ENCODE data around the gene ABR.
"Not testable (repeated sequence)": the region's sequence is repeated elsewhere in the genome, so short reads cannot be mapped to it uniquely, and the experiment has no call there.

The ABR gene

GRCh38 chr17:1058423-1059130 lies 121.2 kb downstream of the ABR start:
- Histone ChIP-seq H3K36me3 (ENCODE audit: control insufficient read depth, insufficient read depth, low read length) (peaks cover 13% of the 10 kb centered on the region), H3K4me1 (ENCODE audit: control insufficient read depth, insufficient read depth, low read length) (peaks cover 9% of the 10 kb centered on the region), H3K9me3 (ENCODE audit: control insufficient read depth, low read length) (no peaks in the 10 kb centered on the region), H3K9ac (ENCODE audit: low read length) (no peak overlapping the region), H3K27me3 (ENCODE audit: control insufficient read depth, insufficient read depth, low read length) (no peaks in the 10 kb centered on the region), H3K4me3 (ENCODE audit: low read length) (no peak overlapping the region)

- Histone ChIP-seq H3K9ac (ENCODE audit: low read length) (no peak overlapping the region), H3K9me3 (ENCODE audit: control insufficient read depth, low read length) (no peaks in the 10 kb centered on the region), H3K4me1 (ENCODE audit: control insufficient read depth, insufficient read depth, low read length) (peaks cover 9% of the 10 kb centered on the region), H3K4me3 (ENCODE audit: low read length) (no peak overlapping the region), H3K27me3 (ENCODE audit: control insufficient read depth, insufficient read depth, low read length) (no peaks in the 10 kb centered on the region), H3K36me3 (ENCODE audit: control insufficient read depth, insufficient read depth, low read length) (peaks cover 8% of the 10 kb centered on the region)
Observed at GRCh38 chr17:1056761-1057160, 123.0 kb downstream of the ABR start.

GRCh38 chr17:1055751-1056645 lies 123.8 kb downstream of the ABR start:
- H3K27me3 ChIP-seq (ENCODE audit: control insufficient read depth, insufficient read depth, low read length), result no peaks in the 10 kb centered on the region
- peaks cover 8% of the 10 kb centered on the region for H3K36me3 ChIP-seq (ENCODE audit: control insufficient read depth, insufficient read depth, low read length)
- no peaks in the 10 kb centered on the region for H3K9me3 ChIP-seq (ENCODE audit: control insufficient read depth, low read length)
- H3K4me3 ChIP-seq (ENCODE audit: low read length), result no peak overlapping the region
- no peak overlapping the region for H3K9ac ChIP-seq (ENCODE audit: low read length)
- peaks cover 5% of the 10 kb centered on the region for H3K4me1 ChIP-seq (ENCODE audit: control insufficient read depth, insufficient read depth, low read length)

GRCh38 chr17:1055231-1055630 lies 124.5 kb downstream of the ABR start:
- Histone ChIP-seq H3K9ac (ENCODE audit: low read length) (no peak overlapping the region), H3K9me3 (ENCODE audit: control insufficient read depth, low read length) (no peaks in the 10 kb centered on the region), H3K36me3 (ENCODE audit: control insufficient read depth, insufficient read depth, low read length) (peaks cover 8% of the 10 kb centered on the region), H3K4me3 (ENCODE audit: low read length) (no peak overlapping the region), H3K4me1 (ENCODE audit: control insufficient read depth, insufficient read depth, low read length) (no peaks in the 10 kb centered on the region), H3K27me3 (ENCODE audit: control insufficient read depth, insufficient read depth, low read length) (no peaks in the 10 kb centered on the region)

GRCh38 chr17:1054656-1055055 lies 125.1 kb downstream of the ABR start:
- Histone ChIP-seq H3K27me3 (ENCODE audit: control insufficient read depth, insufficient read depth, low read length) (no peaks in the 10 kb centered on the region), H3K4me1 (ENCODE audit: control insufficient read depth, insufficient read depth, low read length) (no peaks in the 10 kb centered on the region), H3K9me3 (ENCODE audit: control insufficient read depth, low read length) (no peaks in the 10 kb centered on the region), H3K4me3 (ENCODE audit: low read length) (no peak overlapping the region), H3K36me3 (ENCODE audit: control insufficient read depth, insufficient read depth, low read length) (peaks cover 8% of the 10 kb centered on the region), H3K9ac (ENCODE audit: low read length) (no peak overlapping the region)

GRCh38 chr17:1053661-1054360 lies 126.0 kb downstream of the ABR start:
- Histone ChIP-seq H3K36me3 (ENCODE audit: control insufficient read depth, insufficient read depth, low read length) (peaks cover 4% of the 10 kb centered on the region), H3K27me3 (ENCODE audit: control insufficient read depth, insufficient read depth, low read length) (no peaks in the 10 kb centered on the region), H3K9me3 (ENCODE audit: control insufficient read depth, low read length) (no peaks in the 10 kb centered on the region), H3K4me1 (ENCODE audit: control insufficient read depth, insufficient read depth, low read length) (no peaks in the 10 kb centered on the region), H3K4me3 (ENCODE audit: low read length) (no peak overlapping the region), H3K9ac (ENCODE audit: low read length) (no peak overlapping the region)

GRCh38 chr17:1050996-1051925 lies 128.5 kb downstream of the ABR start:
- Histone ChIP-seq H3K9me3 (ENCODE audit: control insufficient read depth, low read length) (no peaks in the 10 kb centered on the region), H3K9ac (ENCODE audit: low read length) (no peak overlapping the region), H3K36me3 (ENCODE audit: control insufficient read depth, insufficient read depth, low read length) (peaks cover 4% of the 10 kb centered on the region), H3K4me1 (ENCODE audit: control insufficient read depth, insufficient read depth, low read length) (no peaks in the 10 kb centered on the region), H3K27me3 (ENCODE audit: control insufficient read depth, insufficient read depth, low read length) (no peaks in the 10 kb centered on the region), H3K4me3 (ENCODE audit: low read length) (no peak overlapping the region)

GRCh38 chr17:1050246-1050995 lies 129.4 kb downstream of the ABR start:
- no peak overlapping the region for H3K9ac ChIP-seq (ENCODE audit: low read length)
- H3K36me3 ChIP-seq (ENCODE audit: control insufficient read depth, insufficient read depth, low read length), result peaks cover 4% of the 10 kb centered on the region
- no peaks in the 10 kb centered on the region for H3K27me3 ChIP-seq (ENCODE audit: control insufficient read depth, insufficient read depth, low read length)
- no peak overlapping the region for H3K4me3 ChIP-seq (ENCODE audit: low read length)
- H3K9me3 ChIP-seq (ENCODE audit: control insufficient read depth, low read length), result no peaks in the 10 kb centered on the region
- no peaks in the 10 kb centered on the region for H3K4me1 ChIP-seq (ENCODE audit: control insufficient read depth, insufficient read depth, low read length)

GRCh38 chr17:1049446-1050225 lies 130.1 kb downstream of the ABR start:
- H3K9me3 ChIP-seq (ENCODE audit: control insufficient read depth, low read length), result no peaks in the 10 kb centered on the region
- H3K4me1 ChIP-seq (ENCODE audit: control insufficient read depth, insufficient read depth, low read length), result no peaks in the 10 kb centered on the region
- H3K27me3 ChIP-seq (ENCODE audit: control insufficient read depth, insufficient read depth, low read length), result no peaks in the 10 kb centered on the region
- no peak overlapping the region for H3K9ac ChIP-seq (ENCODE audit: low read length)
- H3K4me3 ChIP-seq (ENCODE audit: low read length), result no peak overlapping the region
- H3K36me3 ChIP-seq (ENCODE audit: control insufficient read depth, insufficient read depth, low read length), result peaks cover 4% of the 10 kb centered on the region

GRCh38 chr17:1048516-1049115 lies 131.2 kb downstream of the ABR start:
- H3K9me3 ChIP-seq (ENCODE audit: control insufficient read depth, low read length); H3K9ac ChIP-seq (ENCODE audit: low read length); H3K4me3 ChIP-seq (ENCODE audit: low read length); H3K36me3 ChIP-seq (ENCODE audit: control insufficient read depth, insufficient read depth, low read length); H3K4me1 ChIP-seq (ENCODE audit: control insufficient read depth, insufficient read depth, low read length); H3K27me3 ChIP-seq (ENCODE audit: control insufficient read depth, insufficient read depth, low read length): not testable (repeated sequence)
